Ureter (tissue), 1 donor: ENCODE results near the gene HSPA4. TPM values are rescaled to one million over a fixed set of nuclear protein-coding genes. Genes with fewer than 3 reads are reported as not detected.
A peak's percentile ranks its signal among the peaks of the same experiment; 100 is the strongest.
"Not testable (repeated sequence)": the region's sequence is repeated elsewhere in the genome, so short reads cannot be mapped to it uniquely, and the experiment has no call there.

ENCODE experiments used
- DNase-seq: peaks from one replicate; pipeline ENCODE4 v3.0.0-alpha.2; 2020; ENCODE audit warnings: low spot score
- total RNA-seq: library from RNA; stranded (reverse); gene quantifications from one replicate; pipeline ENCODE4 v1.2.4, GENCODE V29; 2023
- donor health status: DM: yes; HTN: yes; CAD: no.

HSPA4 gene
- total RNA-seq, result 114 TPM

DNA sequence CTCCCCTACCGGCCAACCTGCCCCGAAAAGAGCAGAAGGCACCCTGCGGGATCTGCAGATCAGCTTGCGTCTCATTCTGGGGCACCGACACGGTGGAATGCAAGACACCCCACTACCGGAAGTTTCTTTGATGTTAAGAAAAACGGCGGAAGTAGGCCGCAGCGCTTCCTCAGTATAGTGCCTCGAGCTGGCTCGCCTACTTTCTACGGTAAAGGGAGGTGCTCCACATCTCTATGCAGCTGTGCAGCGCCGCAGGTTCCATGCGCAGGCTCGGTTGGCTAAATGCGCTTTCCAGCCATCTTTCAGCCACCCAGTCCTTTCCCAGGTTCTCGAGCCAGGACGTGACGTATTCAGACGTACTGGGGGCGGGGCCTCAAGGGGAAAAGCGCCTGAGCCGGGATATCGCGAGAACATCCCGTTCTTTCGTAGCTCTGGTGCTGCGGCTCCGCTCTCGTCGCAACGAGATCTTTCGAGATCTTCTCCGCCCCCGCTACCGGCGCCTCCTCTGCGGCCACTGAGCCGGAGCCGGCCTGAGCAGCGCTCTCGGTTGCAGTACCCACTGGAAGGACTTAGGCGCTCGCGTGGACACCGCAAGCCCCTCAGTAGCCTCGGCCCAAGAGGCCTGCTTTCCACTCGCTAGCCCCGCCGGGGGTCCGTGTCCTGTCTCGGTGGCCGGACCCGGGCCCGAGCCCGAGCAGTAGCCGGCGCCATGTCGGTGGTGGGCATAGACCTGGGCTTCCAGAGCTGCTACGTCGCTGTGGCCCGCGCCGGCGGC is at the start of gene HSPA4:
Gene HSPA4 (plus strand): TSS at position 472 of the 775 bp plus-strand sequence. CDS start 238 bp downstream, at position 710.
- DNase-seq, result peak; percentile 99

DNA sequence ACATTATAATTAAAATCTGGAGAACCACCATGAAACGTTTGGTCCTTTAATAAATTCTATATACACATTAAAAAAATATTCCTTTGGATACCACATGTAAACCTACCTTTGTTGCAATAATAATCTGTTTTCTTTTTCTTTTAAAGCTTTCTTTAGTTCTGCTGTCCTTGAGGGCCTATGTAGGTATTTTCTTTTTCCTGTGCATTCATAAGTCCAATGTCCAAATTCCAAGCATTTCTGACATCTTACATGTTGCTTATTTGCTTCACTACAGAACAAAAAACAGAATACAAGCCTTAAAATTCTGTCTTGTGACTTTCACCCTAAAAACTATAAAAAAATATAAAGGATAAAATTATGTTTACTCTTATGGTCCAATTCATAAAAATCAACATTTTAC is 45.2 kb upstream of the HSPA4 start:
- DNase-seq, result no peak

- not testable (repeated sequence) for DNase-seq
Measured at GRCh38 chr5:133008455-133008854, 43.4 kb upstream of the HSPA4 start.

- no peak for DNase-seq
Measured at GRCh38 chr5:133015466-133015865, 36.3 kb upstream of the HSPA4 start.

DNA sequence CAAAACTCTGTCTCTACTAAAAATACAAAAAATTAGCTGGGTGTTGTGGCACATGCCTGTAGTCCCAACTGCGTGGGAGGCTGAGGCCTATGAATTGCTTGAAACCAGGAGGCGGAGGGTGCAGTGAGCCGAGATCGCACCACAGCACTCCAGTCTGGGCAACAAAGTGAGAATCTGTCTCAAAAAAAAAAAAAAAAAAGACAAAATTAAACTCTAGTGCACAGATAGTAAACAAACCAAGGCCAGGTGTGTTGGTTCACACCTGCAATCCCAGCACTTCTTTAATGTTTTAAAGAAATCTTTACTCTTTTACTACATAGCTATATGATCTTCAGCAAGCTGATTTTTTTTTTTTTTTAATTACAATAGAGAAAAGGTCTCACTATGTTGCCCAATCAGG is 33.8 kb upstream of the HSPA4 start:
- DNase-seq, result no peak

- not testable (repeated sequence) for DNase-seq
Measured at GRCh38 chr5:133019471-133019870, 32.3 kb upstream of the HSPA4 start.

DNA sequence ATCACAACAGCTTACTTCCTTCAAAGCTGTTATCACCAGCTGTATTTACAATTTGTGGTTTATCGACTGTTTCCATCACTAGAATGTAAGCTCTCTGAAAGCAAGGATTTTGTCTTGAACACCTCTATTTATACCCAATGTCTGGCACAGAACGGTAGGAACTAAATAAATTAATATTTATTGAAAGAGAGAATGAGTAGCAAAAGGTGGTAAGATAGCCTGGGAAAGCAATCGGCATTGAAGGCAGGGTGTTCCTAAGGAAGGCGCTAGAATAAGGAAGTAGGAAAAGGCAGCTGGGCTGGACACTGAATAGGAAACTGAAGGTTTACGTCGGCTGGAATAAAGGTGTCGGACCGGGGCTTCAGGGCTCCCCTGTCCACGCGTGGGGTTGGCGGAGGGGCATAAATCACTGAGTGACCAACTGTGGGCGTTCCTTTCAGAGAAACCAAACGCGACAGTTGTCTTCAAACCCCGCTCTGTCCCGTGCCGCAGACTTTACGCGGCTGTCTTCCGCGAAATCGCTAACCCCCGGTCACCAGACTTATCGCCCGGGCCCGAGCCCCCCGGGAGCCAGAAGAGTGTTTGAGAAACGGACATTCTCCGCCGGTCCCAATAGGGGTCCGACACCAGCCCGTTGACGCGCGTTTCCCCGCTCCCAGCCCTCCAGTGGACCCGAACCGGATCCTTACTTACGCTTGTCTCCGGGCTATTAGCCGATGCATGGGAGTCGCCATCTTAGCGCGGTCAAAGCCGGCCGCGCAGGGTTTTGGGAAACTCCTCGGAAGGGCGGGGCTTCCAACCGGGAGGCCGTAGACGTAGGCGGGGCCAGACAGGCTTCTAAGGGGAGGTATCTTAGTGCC is 25.8 kb upstream of the HSPA4 start, which contains the start of gene ZCCHC10:
Gene ZCCHC10 (minus strand): TSS at position 746 of the 860 bp plus-strand sequence. CDS start 12 bp downstream, at position 734.
- DNase-seq, result peak; percentile 92

DNA sequence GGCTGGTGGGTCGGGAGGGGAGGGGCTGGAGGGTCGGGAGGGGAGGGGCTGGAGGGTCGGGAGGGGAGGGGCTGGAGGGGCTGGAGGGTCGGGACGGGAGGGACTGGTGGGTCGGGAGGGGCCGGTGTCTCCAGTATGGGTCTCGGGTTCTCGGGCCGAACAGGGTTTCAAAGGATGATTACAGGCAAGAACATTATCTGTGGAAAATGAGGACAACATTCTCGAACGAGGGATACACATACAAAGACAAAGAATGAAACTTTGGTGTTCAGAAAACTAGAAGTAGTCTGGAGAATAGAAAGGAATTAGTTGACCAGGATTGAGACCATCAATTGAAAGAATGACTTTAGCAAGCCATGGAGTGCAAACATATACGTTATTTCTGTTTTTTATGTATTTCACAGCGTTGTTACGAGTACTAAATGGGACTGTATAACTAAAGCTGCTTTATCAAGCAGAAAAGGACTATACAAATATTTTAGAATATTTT is 25.1 kb upstream of the HSPA4 start:
- DNase-seq, result no peak

- no peak for DNase-seq
Measured at GRCh38 chr5:133029416-133029815, 22.4 kb upstream of the HSPA4 start.

DNA sequence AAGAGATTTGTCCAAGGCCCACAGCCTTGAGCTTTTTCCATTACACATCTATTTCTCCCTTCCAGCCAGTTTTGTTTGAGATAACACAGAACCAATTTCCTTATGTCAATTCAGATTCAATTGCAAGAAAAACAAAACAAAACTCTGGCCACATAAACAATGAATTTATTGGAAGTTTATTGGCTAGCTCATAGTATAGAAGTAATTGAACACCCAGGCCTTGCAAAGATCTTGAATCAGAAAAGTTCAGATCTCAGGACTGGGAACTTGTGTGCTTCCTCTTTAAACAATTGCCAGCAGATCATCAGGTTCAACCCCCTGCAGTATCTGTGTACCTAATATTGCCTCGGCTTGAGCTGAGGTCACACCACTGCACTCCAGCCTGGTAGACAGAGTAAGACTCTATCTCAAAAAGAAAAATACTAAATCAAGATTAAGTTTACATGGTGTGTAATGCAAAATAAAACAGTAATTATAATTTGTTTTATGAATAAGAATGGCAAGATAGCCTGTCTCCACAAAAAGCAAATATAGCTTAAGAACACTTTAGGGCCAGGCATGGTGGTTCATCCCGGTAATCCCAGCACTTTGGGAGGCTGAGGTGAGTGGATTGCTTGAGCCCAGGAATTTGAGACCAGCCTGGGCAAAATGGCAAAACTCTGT is 21.3 kb upstream of the HSPA4 start:
- DNase-seq, result no peak

GRCh38 chr5:133032852-133033742 is 18.7 kb upstream of the HSPA4 start:
- no peak for DNase-seq

DNA sequence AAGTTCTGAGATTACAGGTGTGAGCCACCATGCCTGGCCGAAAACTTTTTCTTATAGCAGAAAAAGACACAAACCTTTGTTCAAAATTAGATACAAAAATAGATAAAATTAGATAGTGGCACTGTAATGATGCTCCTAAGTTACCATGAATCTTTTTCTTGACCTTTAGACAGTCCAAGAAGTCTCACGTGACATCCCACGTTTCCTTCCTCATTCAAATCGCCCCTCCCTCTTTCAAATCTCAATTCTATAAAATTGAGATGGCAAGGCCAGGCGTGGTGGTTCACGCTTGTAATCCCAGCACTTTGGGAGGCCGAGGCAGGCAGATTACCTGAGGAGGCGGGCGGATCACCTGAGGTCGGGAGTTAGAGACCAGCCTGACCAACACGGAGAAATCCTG is 17.7 kb upstream of the HSPA4 start:
- no peak for DNase-seq

DNA sequence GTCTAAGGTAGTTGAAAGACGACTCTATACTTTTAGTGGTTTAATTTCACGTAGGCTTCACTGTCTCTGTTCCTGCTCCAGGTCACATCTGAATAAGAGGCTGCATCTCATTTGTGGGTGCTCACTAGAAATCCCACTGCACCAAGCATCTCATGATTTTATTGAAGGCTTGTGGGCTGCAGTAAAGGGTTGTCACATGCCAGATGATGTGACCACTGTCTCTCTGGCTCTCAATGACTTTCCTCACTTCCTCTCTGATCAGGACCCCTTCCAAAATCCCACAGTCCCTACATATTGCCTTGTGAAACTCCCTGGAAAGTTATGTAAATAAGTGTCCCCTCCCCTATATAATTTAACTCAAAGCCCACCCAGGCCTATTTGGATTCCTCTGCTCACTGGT is 16.6 kb upstream of the HSPA4 start:
- DNase-seq, result no peak

GRCh38 chr5:133036677-133037076 is 15.1 kb upstream of the HSPA4 start:
- not testable (repeated sequence) for DNase-seq

DNA sequence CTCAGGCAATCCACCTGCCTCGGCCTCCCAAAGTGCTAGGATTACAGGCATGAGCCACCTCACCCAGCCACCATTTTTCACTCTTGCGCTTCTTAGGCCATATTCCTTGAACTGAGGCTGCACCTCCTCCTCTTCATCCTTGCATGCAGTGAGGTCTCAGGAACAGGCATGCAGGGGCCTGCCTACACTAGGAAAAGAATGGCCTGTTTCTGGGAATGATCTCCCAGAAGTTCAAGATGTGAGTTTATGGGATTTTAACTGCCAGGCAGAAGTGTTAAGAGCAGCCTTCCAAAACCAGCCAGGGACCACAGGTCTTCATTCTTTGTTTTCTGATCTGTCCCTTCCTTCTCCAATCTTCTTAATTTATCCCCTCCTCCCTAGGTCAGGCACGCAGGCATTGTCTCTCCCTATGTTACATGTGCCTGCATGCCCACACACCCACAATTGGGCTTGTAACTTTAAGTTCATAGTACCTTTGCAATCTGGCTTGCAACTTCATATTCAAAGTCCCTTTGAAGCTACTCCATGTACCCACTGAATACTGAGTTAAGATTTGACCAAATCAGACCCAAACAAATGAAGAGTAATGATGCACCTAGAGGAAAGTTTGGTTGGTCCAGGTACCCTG is 10.5 kb upstream of the HSPA4 start:
- no peak for DNase-seq

- no peak for DNase-seq
Measured at GRCh38 chr5:133041910-133042309, 9.9 kb upstream of the HSPA4 start.

DNA sequence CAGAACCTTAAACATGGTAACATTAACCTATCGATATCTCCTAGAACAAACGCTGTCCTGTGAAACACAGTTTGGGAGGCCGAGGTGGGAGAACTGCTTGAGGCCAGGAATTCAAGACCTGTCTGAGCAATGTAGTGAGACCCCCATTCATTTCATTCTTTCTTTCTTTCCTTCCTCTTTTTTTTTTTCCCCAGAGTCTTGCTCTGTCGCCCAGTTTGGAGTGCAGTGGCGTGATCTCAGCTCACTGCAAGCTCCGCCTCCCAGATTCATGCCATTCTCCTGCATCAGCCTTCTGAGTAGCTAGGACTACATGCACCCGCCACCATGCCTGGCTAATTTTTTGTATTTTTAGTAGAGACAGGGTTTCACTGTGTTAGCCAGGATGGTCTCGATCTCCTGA is 5.3 kb upstream of the HSPA4 start:
- not testable (repeated sequence) for DNase-seq

- no peak for DNase-seq
Measured at GRCh38 chr5:133047404-133047803, 4.4 kb upstream of the HSPA4 start.

- DNase-seq, result no peak
Measured at GRCh38 chr5:133048993-133049725, 2.7 kb upstream of the HSPA4 start.

DNA sequence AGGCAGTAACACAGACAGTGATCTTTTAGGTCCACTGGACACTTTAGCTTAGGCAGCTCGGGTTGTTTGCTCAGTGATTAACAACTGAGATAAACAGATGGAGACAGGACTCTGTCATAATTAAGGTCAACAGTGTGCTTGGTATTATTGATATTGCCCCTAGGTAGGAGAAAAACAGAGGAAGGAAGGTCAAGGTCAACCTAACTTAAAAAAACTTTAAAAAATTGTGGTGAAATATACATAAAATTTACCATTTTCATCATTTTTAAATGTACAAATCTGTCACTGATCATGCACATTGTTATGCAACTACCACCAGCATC is 2.1 kb upstream of the HSPA4 start:
- DNase-seq, result no peak
